K562 (cell line): ENCODE measurements around the gene FBXL12. TPM values are rescaled to one million over a fixed set of nuclear protein-coding genes. Genes with fewer than 3 reads are reported as not detected.

ENCODE experiments used
- ATAC-seq: fragments of 200-7000 bp; cut with Tn5 transposase; 3 replicates; pipeline ENCODE4 v1.9.1; 2020; ENCODE audit warnings: moderate library complexity
- BruUV-seq: library from RNA; stranded (reverse); fragments of 400-500 nt; replicated peaks from 2 replicates; lab custom pipeline; 2021; lab: Mats Ljungman, UMichigan
- CTCF ChIA-PET: fragments of 300-600 bp; formaldehyde crosslinking; extraction: SDS; loops from one replicate; lab custom pipeline; 2021; ENCODE audit warnings: low intra/inter-chr PET ratio; lab: Yijun Ruan, JAX
- POLR2A ChIA-PET: fragments of 300-600, 350-650 bp; sonication (Branson Sonifier 250); formaldehyde crosslinking; extraction: SDS; loops from one replicate; lab custom pipeline; 2021; ENCODE audit warnings: antibody characterized with exemption, inconsistent platforms; lab: Yijun Ruan, JAX
- DNase-seq, 4 experiments: peaks; one replicate each; pipeline versions ENCODE4 v3.0.0 to v3.0.0-alpha.2; 2011 to 2018; ENCODE audit warnings: low spot score in 3 of 4, mixed read lengths in 3 of 4; ENCODE audit errors: extremely low read depth in 1 of 4
- FAIRE-seq: peaks from 2 replicates; lab custom pipeline; 2011; peaks lifted over from hg19 to GRCh38; lab: Jason Lieb, UNC
- H2AFZ ChIP-seq: 2 replicates; pipeline ENCODE4 v1.6.0; 2011; ENCODE audit warnings: low read depth, low read length, control low read depth, inconsistent platforms
- H3K27ac ChIP-seq: fragments of 200-600 bp; 3 replicates; pipeline ENCODE4 v1.8.0; 2011; ENCODE audit warnings: low read depth, mild to moderate bottlenecking, control low read depth, inconsistent platforms, low read length, moderate library complexity, mixed read lengths; ENCODE audit errors: extremely low read depth
- H3K27me3 ChIP-seq, 2 experiments: fragments of 300-600 bp in 1 of 2; 2 replicates in 1 of 2; 3 replicates in 1 of 2; pipeline versions ENCODE4 v1.6.0 to v1.8.0; 2011; ENCODE audit warnings: inconsistent platforms in 2 of 2, low read length in 2 of 2, mild to moderate bottlenecking in 1 of 2, mixed read lengths in 1 of 2, moderate library complexity in 1 of 2; ENCODE audit not compliant: control insufficient read depth in 2 of 2, insufficient read depth in 2 of 2
- H3K36me3 ChIP-seq: fragments of 300-600 bp; 3 replicates; pipeline ENCODE4 v1.8.0; 2011; ENCODE audit warnings: mild to moderate bottlenecking, low read length, inconsistent platforms; ENCODE audit not compliant: control insufficient read depth, insufficient read depth
- H3K4me1 ChIP-seq, 2 experiments: fragments of 200-600 bp in 1 of 2; replicated peaks in 1 of 2; 2 replicates in 1 of 2; 3 replicates in 1 of 2; pipeline versions ENCODE4 v1.5.1 to v1.8.0; 2011; ENCODE audit warnings: inconsistent platforms in 2 of 2, low read length in 2 of 2, mild to moderate bottlenecking in 1 of 2, mixed read lengths in 1 of 2, moderate library complexity in 1 of 2; ENCODE audit not compliant: control insufficient read depth in 2 of 2, insufficient read depth in 2 of 2
- H3K4me2 ChIP-seq: 2 replicates; pipeline ENCODE4 v1.6.1; 2011; ENCODE audit warnings: low read length, control low read depth, inconsistent platforms, mixed read lengths; ENCODE audit not compliant: insufficient read depth
- H3K4me3 ChIP-seq: fragments of 200-600 bp; sonication (generic), shearing (Covaris generic); 2 replicates; pipeline ENCODE4 v1.5.1; 2016; ENCODE audit warnings: control low read depth, inconsistent platforms
- H3K79me2 ChIP-seq: fragments of 200-600 bp; 3 replicates; pipeline ENCODE4 v1.8.0; 2011; ENCODE audit warnings: low read length, inconsistent platforms; ENCODE audit not compliant: control insufficient read depth, insufficient read depth
- H3K9ac ChIP-seq, 2 experiments: 2 replicates each; pipeline versions ENCODE4 v1.6.0 to v1.6.1; 2011; ENCODE audit warnings: low read depth in 2 of 2, low read length in 2 of 2, control low read depth in 1 of 2, inconsistent platforms in 1 of 2, mild to moderate bottlenecking in 1 of 2, mixed read lengths in 1 of 2; ENCODE audit not compliant: insufficient read depth in 1 of 2
- H3K9me1 ChIP-seq: one replicate; pipeline ENCODE4 v1.6.0; 2011; ENCODE audit warnings: inconsistent platforms, mild to moderate bottlenecking, low read length, moderate library complexity; ENCODE audit not compliant: control insufficient read depth, insufficient read depth
- H3K9me3 ChIP-seq: replicated peaks from 2 replicates; pipeline ENCODE4 v1.5.1; 2011; ENCODE audit warnings: low read depth, low read length, inconsistent platforms; ENCODE audit not compliant: control insufficient read depth, insufficient read depth
- H4K20me1 ChIP-seq: replicated peaks from 2 replicates; pipeline ENCODE4 v1.6.1; 2011; ENCODE audit warnings: low read length, inconsistent platforms, mixed read lengths; ENCODE audit not compliant: control insufficient read depth, insufficient read depth
- ELK3 ChIP-seq: fragments of 450-650 bp; formaldehyde crosslinking; IDR thresholded peaks from 2 replicates; pipeline ENCODE4 v1.4.0; 2020; ENCODE audit warnings: mild to moderate bottlenecking
- GATAD2A ChIP-seq: fragments of 450-650 bp; IDR thresholded peaks from 2 replicates; pipeline ENCODE4 v1.6.1; 2017
- JUND ChIP-seq, 2 experiments: IDR thresholded peaks; 2 replicates in 1 of 2; 3 replicates in 1 of 2; pipeline ENCODE4 v1.6.1; 2011; ENCODE audit warnings: borderline replicate concordance in 2 of 2, low read depth in 2 of 2, low read length in 2 of 2, improper control_type of control experiment in 1 of 2, missing biosample characterization in 1 of 2, missing genetic modification characterization in 1 of 2, missing genetic modification reagents in 1 of 2
- MCM7 ChIP-seq, 2 experiments: fragments of 450-650 bp; IDR thresholded peaks; 2 replicates each; pipeline ENCODE4 v1.6.1; 2016 to 2018
- NUFIP1 ChIP-seq: fragments of 450-650 bp; IDR thresholded peaks from 2 replicates; pipeline ENCODE4 v1.6.1; 2018; ENCODE audit not compliant: partially characterized antibody
- PHF8 ChIP-seq: fragments of 200-600 bp; sonication (generic); IDR thresholded peaks from 2 replicates; pipeline ENCODE4 v1.6.1; 2012; ENCODE audit warnings: mixed run types, mild to moderate bottlenecking, inconsistent platforms, low read length, moderate library complexity, borderline replicate concordance
- PML ChIP-seq: IDR thresholded peaks from 2 replicates; pipeline ENCODE4 v1.6.1; 2012; ENCODE audit warnings: low read length, inconsistent platforms
- RAD21 ChIP-seq, 2 experiments: fragments of 250-450 bp in 1 of 2; fragments of 450-650 bp in 1 of 2; sonication (Bioruptor Pico) in 1 of 2; formaldehyde crosslinking in 1 of 2; IDR thresholded peaks in 1 of 2; conservative IDR thresholded peaks in 1 of 2; 2 replicates each; pipeline versions ENCODE4 v1.4.0 to v1.8.0; 2020 to 2022; ENCODE audit warnings: mild to moderate bottlenecking in 2 of 2, moderate library complexity in 1 of 2
- RBM34 ChIP-seq: fragments of 200-400 bp; formaldehyde crosslinking; IDR thresholded peaks from 2 replicates; pipeline ENCODE4 v1.6.1; 2018; ENCODE audit warnings: low read length, borderline replicate concordance; ENCODE audit not compliant: insufficient read depth
- SMAD1 ChIP-seq: fragments of 150-350 bp; IDR thresholded peaks from 2 replicates; pipeline ENCODE4 v1.6.1; 2014; ENCODE audit warnings: low read length, low read depth; ENCODE audit not compliant: partially characterized antibody
- TEAD2 ChIP-seq: fragments of 450-650 bp; IDR thresholded peaks from 2 replicates; pipeline ENCODE4 v1.6.1; 2016; ENCODE audit warnings: missing genetic modification characterization, control low read depth, missing compliant biosample characterization
- TSC22D4 ChIP-seq: fragments of 450-650 bp; IDR thresholded peaks from 2 replicates; pipeline ENCODE4 v1.6.1; 2016; ENCODE audit warnings: missing genetic modification characterization, missing biosample characterization, control low read depth
- ZFP91 ChIP-seq: sonication (generic); formaldehyde crosslinking; IDR thresholded peaks from 2 replicates; pipeline ENCODE4 v1.8.0; 2022; ENCODE audit warnings: mild to moderate bottlenecking, missing genetic modification reagents
- ZNF655 ChIP-seq: fragments of 250-450 bp; sonication (Bioruptor Pico); IDR thresholded peaks from 2 replicates; pipeline ENCODE4 v1.5.0; 2021
- ZNF717 ChIP-seq: fragments of 250-450 bp; sonication (Bioruptor Pico); IDR thresholded peaks from 2 replicates; pipeline ENCODE4 v1.5.0; 2021
- ZNF766 ChIP-seq: fragments of 200-800 bp; sonication (Bioruptor generic); conservative IDR thresholded peaks from 2 replicates; pipeline ENCODE4 v1.6.1; 2016; ENCODE audit warnings: missing genetic modification characterization, missing compliant biosample characterization
- WGBS: fragments of 100-300 bp; shearing (Covaris generic); methylation state at CpG from one replicate; pipeline ENCODE4 v1.1.6; 2016; ENCODE audit warnings: low coverage, mixed read lengths; ENCODE audit not compliant: insufficient coverage; ENCODE audit errors: missing lambda C conversion rate; 5-methylcytosine and 5-hydroxymethylcytosine counted together
- in situ Hi-C: fragments of 300-500 bp; cut with MboI; formaldehyde crosslinking; loops from 4 replicates; pipeline ENCODE4 v1.15.0; 2018; ENCODE audit warnings: inconsistent platforms, mixed read lengths
- intact Hi-C: fragments of 100-400 bp; cut with micrococcal nuclease; formaldehyde crosslinking; loops from 2 replicates; pipeline ENCODE4 v1.14.2; 2022
- polyA plus RNA-seq, 8 experiments: library from polyadenylated mRNA; depleted of rRNA in 4 of 8; stranded (reverse) in 5 of 8; unstranded in 3 of 8; fragments of >200 nt; fragmentation: Nextera tagmentation in 2 of 8; fragmentation: Illumina TruSeq in 1 of 8; extraction: Ambion mirVana in 2 of 8; extraction: Trizol in 1 of 8; gene quantifications; 2 replicates each; pipeline versions ENCODE4 v1.2.1 to v1.2.3, GENCODE V29; 2011 to 2014; ENCODE audit warnings: inconsistent platforms in 1 of 8, missing spikeins in 1 of 8
- total RNA-seq, 7 experiments: library from RNA; depleted of rRNA in 6 of 7; stranded (reverse); fragments of >200 nt in 6 of 7; fragmentation: Illumina TruSeq in 2 of 7; extraction: Trizol in 2 of 7; gene quantifications; 2 replicates each; pipeline versions ENCODE4 v1.2.1 to v1.2.3, GENCODE V29; 2011 to 2021; ENCODE audit warnings: low replicate concordance in 1 of 7
- TF ChIP-seq, protein P1 (sequence below): fragments of 250-450 bp; sonication (Bioruptor Pico); IDR thresholded peaks from 2 replicates; pipeline ENCODE4 v1.8.0; 2022; ENCODE audit warnings: moderate library complexity, mild to moderate bottlenecking, inconsistent platforms

Gene FBXL12
- total and polyA plus RNA-seq, 9 of the 15 experiments (the other 6 are each of a cell fraction or from before 2014, with no cell fraction given) = 2.7 to 40.5 (median 26.5) TPM

DNA sequence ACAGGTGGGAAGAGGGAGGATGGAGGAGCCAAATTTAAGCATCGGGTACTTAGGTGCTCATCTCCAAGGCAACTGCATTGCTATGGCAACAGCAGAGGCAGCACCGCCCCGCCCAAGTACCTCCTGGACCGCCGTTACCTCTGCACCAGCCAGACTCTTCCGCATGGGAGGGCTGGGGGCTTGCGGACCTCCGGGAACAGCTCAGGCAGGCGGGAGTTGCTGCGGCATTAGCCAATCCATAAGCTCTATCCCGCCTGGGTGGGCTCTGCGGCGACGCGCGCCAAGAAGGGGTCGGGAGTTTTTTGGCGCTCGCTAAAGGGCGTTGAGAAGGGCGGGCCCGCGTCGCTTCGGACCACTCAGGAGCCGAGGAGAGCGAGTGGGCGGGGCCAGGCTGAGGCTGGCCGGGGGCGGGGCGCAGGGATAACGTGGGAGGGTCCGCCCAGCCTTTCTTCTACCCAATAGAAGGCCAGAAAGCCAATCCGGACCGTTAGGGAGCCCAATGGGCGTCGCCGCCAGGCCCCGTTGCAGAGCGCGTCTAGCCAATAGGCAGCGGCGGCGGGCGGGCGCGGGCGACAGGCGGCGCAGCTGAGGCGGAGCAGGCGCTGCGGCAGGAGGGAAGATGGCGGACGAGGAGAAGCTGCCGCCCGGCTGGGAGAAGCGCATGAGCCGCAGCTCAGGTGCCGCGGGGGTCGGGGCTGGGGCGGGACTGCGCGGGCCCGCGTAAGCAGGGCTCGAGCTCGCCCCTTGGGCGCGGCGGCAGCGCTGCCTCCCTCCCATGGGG lies 16.0 kb upstream of the FBXL12 start, which contains the start of gene PIN1:
Gene PIN1 (plus strand): TSS at position 593 of the 781 bp plus-strand sequence. CDS start 27 bp downstream, at position 620.
- in situ Hi-C loops (no loop called here), intact Hi-C loops (no loop called here)
- peak; percentile 96 to 99 (median 98) for DNase-seq
- peak; percentile 99 for ATAC-seq
- peak; percentile 89 for FAIRE-seq
- H3K27me3 ChIP-seq = no peaks in the 10 kb centered on the region
- H3K9me3 ChIP-seq = no peaks in the 10 kb centered on the region
- peaks cover 8 to 17% of the 10 kb centered on the region in 2 experiments; a peak in 3 of 5 replicates for H3K4me1 ChIP-seq
- no peaks in the 10 kb centered on the region for H3K9me1 ChIP-seq
- H2AFZ ChIP-seq = peak within 1 kb of the TSS; percentile 95
- BruUV-seq = no TSS peak
- peaks cover 20% of the 10 kb centered on the region for H3K79me2 ChIP-seq
- no peaks in the 10 kb centered on the region for H4K20me1 ChIP-seq
- peak within 1 kb of the TSS; percentile 41; the same call in 2 of the 3 replicates for H3K27ac ChIP-seq
- H3K4me3 ChIP-seq = peak within 1 kb of the TSS; percentile 96
- H3K9ac ChIP-seq = peak within 1 kb of the TSS; percentile 75 to 93
- WGBS = under 1% methylated on average over 49 of the region's 73 CpGs
- ChIA-PET POLR2A (interaction anchor here (0.9 kb wide), 1 partner anchor 10 kb away, joined by 3 read pairs; no protein-coding TSS in a partner anchor), CTCF (no interaction called here)
- peaks cover 36% of the 10 kb centered on the region; the same call in 2 of the 3 replicates for H3K36me3 ChIP-seq
- peak within 1 kb of the TSS; percentile 97 for H3K4me2 ChIP-seq
- TF ChIP-seq MCM7 (IDR thresholded peaks at IDR 0.05) = no peak
- TF ChIP-seq SMAD1 = peak; percentile 15
- TF ChIP-seq ELK3 (CRISPR knock-in tag) = no peak
- TF ChIP-seq NUFIP1 = no peak
- TF ChIP-seq TSC22D4 = no peak
- no peak for TF ChIP-seq ZFP91 (CRISPR knock-in tag)
- TF ChIP-seq TEAD2 (tag) = no peak
- TF ChIP-seq JUND (IDR thresholded peaks at IDR 0.05; ENCODE audit: borderline replicate concordance, low read depth, low read length) = no peak
- TF ChIP-seq JUND (tag; IDR thresholded peaks at IDR 0.05; ENCODE audit: borderline replicate concordance, low read depth, low read length) = no peak
- TF ChIP-seq, protein P1, sequence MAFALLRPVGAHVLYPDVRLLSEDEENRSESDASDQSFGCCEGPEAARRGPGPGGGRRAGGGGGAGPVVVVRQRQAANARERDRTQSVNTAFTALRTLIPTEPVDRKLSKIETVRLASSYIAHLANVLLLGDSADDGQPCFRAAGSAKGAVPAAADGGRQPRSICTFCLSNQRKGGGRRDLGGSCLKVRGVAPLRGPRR (CRISPR knock-in tag) = no peak
- TF ChIP-seq PML = no peak
- TF ChIP-seq ZNF655 (CRISPR knock-in tag) = no peak
- TF ChIP-seq RBM34 = 0 out of 2 replicates have a peak, but pooled peaks have one; percentile 69
- TF ChIP-seq PHF8 = peak; percentile 68; the same call in 1 of the 2 replicates
- no peak for TF ChIP-seq RAD21 (CRISPR knock-in tag; conservative IDR thresholded peaks at IDR 0.05 in 1 of 2, IDR thresholded peaks at IDR 0.05 in 1 of 2)
- TF ChIP-seq GATAD2A = no peak
- no peak for TF ChIP-seq ZNF717
- no peak for TF ChIP-seq ZNF766
